PFSK-1 (cell line): ENCODE results near the gene ZNF654.

Source experiments
- FOXP2 ChIP-seq: optimal IDR thresholded peaks from 2 replicates; pipeline ENCODE3; 2011; ENCODE audit warnings: borderline replicate concordance, control low read depth, inconsistent platforms; ENCODE audit not compliant: insufficient read depth; ENCODE audit errors: extremely low read length, extremely low read depth
- POLR2AphosphoS5 ChIP-seq: IDR thresholded peaks from 2 replicates; pipeline ENCODE4 v1.6.1; 2012; ENCODE audit warnings: low read depth, mild to moderate bottlenecking, control low read depth, low read length, moderate library complexity
- REST ChIP-seq, 2 experiments: IDR thresholded peaks; 2 replicates each; pipeline versions ENCODE4 v1.6.1 to v1.8.0; 2011 to 2012; ENCODE audit warnings: low read depth in 2 of 2, low read length in 2 of 2, control low read depth in 1 of 2, inconsistent platforms in 1 of 2, mild to moderate bottlenecking in 1 of 2, moderate library complexity in 1 of 2; ENCODE audit not compliant: insufficient read depth in 1 of 2
- SIN3A ChIP-seq: IDR thresholded peaks from 2 replicates; pipeline ENCODE4 v1.6.1; 2012; ENCODE audit warnings: mild to moderate bottlenecking, low read length, moderate library complexity, borderline replicate concordance; ENCODE audit not compliant: insufficient read depth
- TAF1 ChIP-seq: IDR thresholded peaks from 2 replicates; pipeline ENCODE4 v1.6.1; 2012; ENCODE audit warnings: low read length, control low read depth, borderline replicate concordance; ENCODE audit not compliant: insufficient read depth

The ZNF654 gene

GRCh38 chr3:88058306-88058580, 812 bp upstream of the ZNF654 start:
- TF ChIP-seq FOXP2 = no peak

- TF ChIP-seq POLR2AphosphoS5 (no peak; the same call in 1 of the 2 replicates), FOXP2 (no peak), TAF1 (no peak), SIN3A (no peak), REST (IDR thresholded peaks at IDR 0.05; ENCODE audit: insufficient read depth in 1 of 2, low read depth in 2 of 2, low read length in 2 of 2) (no peak; a peak in 1 of 4 replicates)
Observed at GRCh38 chr3:88059380-88060170, 520 bp downstream of the ZNF654 start.

DNA sequence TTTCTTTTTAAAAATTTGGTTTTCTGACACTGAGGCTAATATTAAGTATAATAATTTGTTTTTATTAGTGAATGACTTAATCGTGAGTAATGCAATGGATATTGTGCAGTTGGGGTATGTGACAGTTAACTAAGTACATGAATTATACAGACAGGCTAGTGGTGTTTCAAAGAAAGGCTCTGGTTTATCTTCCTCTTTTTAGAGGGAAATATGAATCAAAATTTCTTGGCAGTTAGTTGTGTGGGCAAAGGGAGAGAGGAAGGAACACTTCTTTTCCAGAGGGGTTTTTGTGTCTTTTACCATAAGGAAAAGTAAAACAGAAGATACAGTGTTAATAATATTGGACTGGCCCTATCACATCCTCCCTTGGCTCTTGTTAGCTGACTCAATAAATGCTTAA, 2.7 kb downstream of the ZNF654 start:
- TF ChIP-seq POLR2AphosphoS5 (no peak), REST (IDR thresholded peaks at IDR 0.05; ENCODE audit: insufficient read depth in 1 of 2, low read depth in 2 of 2, low read length in 2 of 2) (no peak), SIN3A (no peak), FOXP2 (no peak), TAF1 (no peak)

DNA sequence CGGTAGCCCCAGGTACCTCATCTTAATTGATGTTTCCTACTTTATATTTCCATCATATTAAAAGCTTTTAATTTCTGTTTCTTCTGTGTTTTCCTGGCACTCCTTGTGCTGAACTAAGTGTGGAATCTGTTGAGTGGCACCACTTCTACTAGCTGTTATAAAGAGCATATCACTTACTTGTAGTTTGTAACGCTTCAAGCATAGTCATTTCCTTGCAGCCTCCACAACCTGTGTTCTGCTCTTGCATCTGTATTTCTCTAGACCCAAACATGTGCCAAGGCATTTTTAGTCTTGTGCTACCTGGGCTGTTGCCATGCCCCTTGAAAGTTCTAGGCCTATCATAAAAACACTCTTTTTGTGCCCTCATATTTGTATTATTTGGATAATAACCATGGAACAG, 16.0 kb downstream of the ZNF654 start:
- no peak for TF ChIP-seq FOXP2
- no peak for TF ChIP-seq TAF1
- TF ChIP-seq REST (IDR thresholded peaks at IDR 0.05; ENCODE audit: insufficient read depth in 1 of 2, low read depth in 2 of 2, low read length in 2 of 2) = no peak
- TF ChIP-seq SIN3A = no peak
- TF ChIP-seq POLR2AphosphoS5 = no peak

DNA sequence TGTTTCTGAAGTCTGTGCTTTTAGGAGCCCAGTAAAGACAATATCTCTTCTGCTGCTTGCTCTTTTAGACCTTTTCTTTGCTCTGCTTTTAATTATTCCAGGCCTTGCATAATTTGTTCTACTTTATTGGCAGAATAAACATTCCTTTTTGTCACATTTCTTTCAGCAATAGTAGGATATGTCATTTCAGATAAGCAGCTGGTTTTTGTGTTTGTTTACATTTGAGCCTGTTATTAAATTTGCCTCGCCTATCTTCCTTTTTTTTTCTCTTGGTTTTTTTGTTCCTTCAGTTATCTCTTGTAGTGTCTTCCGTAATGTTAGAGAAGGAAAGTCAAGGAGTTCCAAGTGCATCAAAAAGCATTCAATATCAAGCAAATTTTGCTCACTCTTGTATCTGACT, 16.4 kb downstream of the ZNF654 start:
- TF ChIP-seq SIN3A (no peak), REST (IDR thresholded peaks at IDR 0.05; ENCODE audit: insufficient read depth in 1 of 2, low read depth in 2 of 2, low read length in 2 of 2) (no peak), FOXP2 (no peak), TAF1 (no peak), POLR2AphosphoS5 (no peak)
